Activated CD4-positive, CD25-positive, alpha-beta regulatory T cell treated with anti-CD3 and anti-CD28 coated beads, Interleukin-2, amount 50 U/mL, for 24 hours (primary cell): Measurements from ENCODE around the gene CASQ1.

Source experiments
- ATAC-seq, 2 donors: fragments of 150-1000 bp; cut with Tn5 transposase; one replicate each; pipeline ENCODE4 v1.10.0; 2021; ENCODE audit warnings: mild to moderate bottlenecking in 1 of 2, moderate library complexity in 1 of 2

Gene CASQ1

GRCh38 chr1:160168609-160169369 lies 21.6 kb upstream of the CASQ1 start:
- no peak for ATAC-seq

GRCh38 chr1:160169553-160170399 lies 20.6 kb upstream of the CASQ1 start:
- ATAC-seq = peak in 1 of 2 donors; percentile 60

GRCh38 chr1:160171354-160171753 lies 19.0 kb upstream of the CASQ1 start:
- ATAC-seq = no peak

GRCh38 chr1:160171980-160172379 lies 18.4 kb upstream of the CASQ1 start:
- no peak for ATAC-seq

- peak in 1 of 2 donors; percentile 67 for ATAC-seq
Observed at GRCh38 chr1:160177231-160177630, 13.1 kb upstream of the CASQ1 start.

GRCh38 chr1:160177667-160178066 lies 12.7 kb upstream of the CASQ1 start:
- ATAC-seq = no peak

- ATAC-seq = no peak
Observed at GRCh38 chr1:160178731-160179130, 11.6 kb upstream of the CASQ1 start.

- no peak for ATAC-seq
Observed at GRCh38 chr1:160179336-160179735, 11.0 kb upstream of the CASQ1 start.

GRCh38 chr1:160186246-160186645 lies 4.1 kb upstream of the CASQ1 start:
- no peak for ATAC-seq

GRCh38 chr1:160186729-160187128 lies 3.6 kb upstream of the CASQ1 start:
- ATAC-seq = no peak

- ATAC-seq = no peak
Observed at GRCh38 chr1:160187407-160187806, 3.0 kb upstream of the CASQ1 start.

GRCh38 chr1:160188341-160188740 lies 2.0 kb upstream of the CASQ1 start:
- no peak for ATAC-seq

- ATAC-seq = no peak
Observed at GRCh38 chr1:160191756-160192155, 1.4 kb downstream of the CASQ1 start.

- no peak for ATAC-seq
Observed at GRCh38 chr1:160192234-160192633, 1.9 kb downstream of the CASQ1 start.

- peak; percentile 60 to 76 for ATAC-seq
Observed at GRCh38 chr1:160193091-160193819, 2.9 kb downstream of the CASQ1 start.

GRCh38 chr1:160193832-160194736 lies 3.7 kb downstream of the CASQ1 start:
- no peak for ATAC-seq

GRCh38 chr1:160194737-160195059 lies 4.3 kb downstream of the CASQ1 start:
- ATAC-seq = no peak

- ATAC-seq = no peak
Observed at GRCh38 chr1:160196143-160196542, 5.8 kb downstream of the CASQ1 start.

- ATAC-seq = no peak
Observed at GRCh38 chr1:160197231-160197630, 6.9 kb downstream of the CASQ1 start.

GRCh38 chr1:160200786-160201185 lies 10.4 kb downstream of the CASQ1 start:
- no peak for ATAC-seq

GRCh38 chr1:160204526-160205241 lies 14.3 kb downstream of the CASQ1 start:
- no peak for ATAC-seq
